ENCODE results near the gene MYO1A. TPM values are rescaled to one million over a fixed set of nuclear protein-coding genes. Genes with fewer than 3 reads are reported as not detected.

Gene MYO1A
- total and polyA plus RNA-seq, 2 of the 13 experiments (the other 11 are each of a cell fraction or from before 2014, with no cell fraction given), result 5.3 to 6.0 TPM

GRCh38 chr12:57088354-57089270, 38.7 kb upstream of the MYO1A start, which contains the start of gene NAB2 (continued):
- TF ChIP-seq REPIN1 (CRISPR knock-in tag; IDR thresholded peaks at IDR 0.05; ENCODE audit: borderline replicate concordance, low read depth), result no peak
- TF ChIP-seq KAT8 (CRISPR knock-in tag; IDR thresholded peaks at IDR 0.05), result peak; percentile 51; the same call in 1 of the 2 replicates
- no peak; the same call in 1 of the 2 replicates for TF ChIP-seq SAFB2 (CRISPR knock-in tag; IDR thresholded peaks at IDR 0.05; ENCODE audit: borderline replicate concordance, low read depth)
- 0 out of 2 replicates have a peak, but pooled peaks have one; percentile 53 for TF ChIP-seq MIER2 (CRISPR knock-in tag; IDR thresholded peaks at IDR 0.05)
- TF ChIP-seq NFATC3 (CRISPR knock-in tag; IDR thresholded peaks at IDR 0.05), result no peak
- TF ChIP-seq ZFP90 (CRISPR knock-in tag; IDR thresholded peaks at IDR 0.05; ENCODE audit: borderline replicate concordance), result no peak; the same call in none of the 2 replicates
- TF ChIP-seq TERF1 (CRISPR knock-in tag; IDR thresholded peaks at IDR 0.05), result no peak
- TF ChIP-seq ZNF230 (CRISPR knock-in tag; IDR thresholded peaks at IDR 0.05), result 0 out of 2 replicates have a peak, but pooled peaks have one; percentile 55
- no peak for TF ChIP-seq ZNF383 (CRISPR knock-in tag; IDR thresholded peaks at IDR 0.05; ENCODE audit: borderline replicate concordance)
- no peak for TF ChIP-seq PBX2 (CRISPR knock-in tag; IDR thresholded peaks at IDR 0.05)
- TF ChIP-seq PLSCR1 (CRISPR knock-in tag; IDR thresholded peaks at IDR 0.05; ENCODE audit: borderline replicate concordance), result no peak
- TF ChIP-seq BCL6 (CRISPR knock-in tag; IDR thresholded peaks at IDR 0.05), result peak; percentile 40; the same call in 1 of the 2 replicates
- no peak for TF ChIP-seq NFE2L2 (IDR thresholded peaks at IDR 0.05; ENCODE audit: low read length)
- no peak; the same call in 1 of the 2 replicates for TF ChIP-seq ZBTB8A (CRISPR knock-in tag; IDR thresholded peaks at IDR 0.05; ENCODE audit: borderline replicate concordance, low read depth)
- peak in 1 of 2 experiments; percentile 86; a peak in 2 of 4 replicates for TF ChIP-seq KLF16 (CRISPR knock-in tag; IDR thresholded peaks at IDR 0.05)
- peak; percentile 42; the same call in 1 of the 2 replicates for TF ChIP-seq ZNF143 (CRISPR knock-in tag; IDR thresholded peaks at IDR 0.05)
- no peak for TF ChIP-seq ZBTB42 (CRISPR knock-in tag; IDR thresholded peaks at IDR 0.05)
- peak; percentile 55; the same call in 1 of the 2 replicates for TF ChIP-seq TFAP4 (IDR thresholded peaks at IDR 0.05; ENCODE audit: borderline replicate concordance, low read depth)
- no peak for TF ChIP-seq ESRRA (CRISPR knock-in tag; IDR thresholded peaks at IDR 0.05; ENCODE audit: low read depth)
- TF ChIP-seq ZZZ3 (CRISPR knock-in tag; IDR thresholded peaks at IDR 0.05; ENCODE audit: borderline replicate concordance), result no peak
- TF ChIP-seq POLR2G (IDR thresholded peaks at IDR 0.05; ENCODE audit: low read depth, low read length), result peak; percentile 77
- TF ChIP-seq ZNF670 (CRISPR knock-in tag; IDR thresholded peaks at IDR 0.05; ENCODE audit: borderline replicate concordance), result no peak
- TF ChIP-seq ZNF510 (CRISPR knock-in tag; IDR thresholded peaks at IDR 0.05; ENCODE audit: low read depth), result no peak
- TF ChIP-seq NBN (conservative IDR thresholded peaks at IDR 0.05), result no peak
- 0 out of 2 replicates have a peak, but pooled peaks have one; percentile 35 for TF ChIP-seq YEATS2 (CRISPR knock-in tag; IDR thresholded peaks at IDR 0.05; ENCODE audit: borderline replicate concordance)
- peak; percentile 32; the same call in 1 of the 2 replicates for TF ChIP-seq ZNF761 (CRISPR knock-in tag; conservative IDR thresholded peaks at IDR 0.05)

All from HepG2 (cell line).